ENCODE measurements around the gene LAMA3.

The LAMA3 gene

GRCh38 chr18:23683155-23683554 lies 6.1 kb upstream of the LAMA3 start:
- no peak for DNase-seq (ENCODE audit: low read depth)
- no peak overlapping the region for H3K4me3 ChIP-seq (ENCODE audit: low read depth, low read length)
- TF ChIP-seq CTCF (IDR thresholded peaks at IDR 0.05; ENCODE audit: low read depth, low read length, missing control alignments), result no peak

- DNase-seq (ENCODE audit: low read depth), result no peak
- no peak for TF ChIP-seq CTCF (IDR thresholded peaks at IDR 0.05; ENCODE audit: low read depth, low read length, missing control alignments)
- H3K4me3 ChIP-seq (ENCODE audit: low read depth, low read length), result no peak overlapping the region
These were observed 5.6 kb upstream of the LAMA3 start for GRCh38 chr18:23683671-23684070.

- no peak for TF ChIP-seq CTCF (IDR thresholded peaks at IDR 0.05; ENCODE audit: low read depth, low read length, missing control alignments)
- H3K4me3 ChIP-seq (ENCODE audit: low read depth, low read length), result no peak overlapping the region
- DNase-seq (ENCODE audit: low read depth), result no peak
These were observed 4.6 kb upstream of the LAMA3 start for GRCh38 chr18:23684515-23685197.

GRCh38 chr18:23688528-23688927 lies 725 bp upstream of the LAMA3 start:
- no peak for TF ChIP-seq CTCF (IDR thresholded peaks at IDR 0.05; ENCODE audit: low read depth, low read length, missing control alignments)

GRCh38 chr18:23689616-23690504 lies 607 bp downstream of the LAMA3 start:
- no peak overlapping the region; the same call in 1 of the 2 replicates for H3K4me3 ChIP-seq (ENCODE audit: low read depth, low read length)
- no peak for TF ChIP-seq CTCF (IDR thresholded peaks at IDR 0.05; ENCODE audit: low read depth, low read length, missing control alignments)
- DNase-seq (ENCODE audit: low read depth), result no peak

More at GRCh38 chr18:23688528-23688927, 725 bp upstream of the LAMA3 start:
- H3K4me3 ChIP-seq (ENCODE audit: low read depth, low read length), result no peak overlapping the region
- DNase-seq (ENCODE audit: low read depth), result no peak

GRCh38 chr18:23690505-23691068 lies 1.3 kb downstream of the LAMA3 start:
- H3K4me3 ChIP-seq (ENCODE audit: low read depth, low read length), result no peak overlapping the region
- TF ChIP-seq CTCF (IDR thresholded peaks at IDR 0.05; ENCODE audit: low read depth, low read length, missing control alignments), result no peak
- DNase-seq (ENCODE audit: low read depth), result no peak
